Naive B cell (primary cell): Measurements from ENCODE around the gene PPP1R2B. TPM values are rescaled to one million over a fixed set of nuclear protein-coding genes. Genes with fewer than 3 reads are reported as not detected.

Experiments
- ATAC-seq, 2 donors: fragments of 150-1000 bp; cut with Tn5 transposase; 2 replicates each; pipeline ENCODE4 v1.10.0; 2021; ENCODE audit warnings: low read depth in 2 of 2, mild to moderate bottlenecking in 2 of 2, moderate library complexity in 2 of 2
- DNase-seq: peaks from one replicate; pipeline ENCODE4 v3.0.0; 2022
- H3K27ac Mint-ChIP-seq, 6 donors: one replicate each; pipeline ENCODE4 v1.8.0; 2020 to 2022; ENCODE audit warnings: mild to moderate bottlenecking in 6 of 6, mixed read lengths in 6 of 6, moderate library complexity in 5 of 6, inconsistent platforms in 2 of 6
- H3K27me3 Mint-ChIP-seq, 3 donors: one replicate each; pipeline ENCODE4 v1.8.0; 2021 to 2022; ENCODE audit warnings: mixed read lengths in 3 of 3, mild to moderate bottlenecking in 1 of 3
- H3K36me3 Mint-ChIP-seq, 2 donors: one replicate each; pipeline ENCODE4 v1.8.0; 2020 to 2022; ENCODE audit warnings: mixed read lengths in 2 of 2, inconsistent platforms in 1 of 2, mild to moderate bottlenecking in 1 of 2
- H3K4me1 Mint-ChIP-seq, 3 donors: one replicate each; pipeline ENCODE4 v1.8.0; 2020 to 2022; ENCODE audit warnings: mixed read lengths in 3 of 3, inconsistent platforms in 1 of 3, mild to moderate bottlenecking in 1 of 3, moderate library complexity in 1 of 3
- H3K4me3 Mint-ChIP-seq, 8 donors: one replicate each; pipeline ENCODE4 v1.8.0; 2020 to 2022; ENCODE audit warnings: mild to moderate bottlenecking in 8 of 8, mixed read lengths in 8 of 8, moderate library complexity in 8 of 8, inconsistent platforms in 2 of 8
- H3K9me3 Mint-ChIP-seq, 7 donors: one replicate each; pipeline ENCODE4 v1.8.0; 2020 to 2022; ENCODE audit warnings: mixed read lengths in 7 of 7, mild to moderate bottlenecking in 5 of 7, inconsistent platforms in 2 of 7, moderate library complexity in 1 of 7
- polyA plus RNA-seq, 6 donors: library from polyadenylated mRNA; unstranded; fragments of 300-500 nt; fragmentation: Illumina TruSeq; gene quantifications; one replicate each; pipeline ENCODE4 v1.2.3, GENCODE V29; 2021; ENCODE audit warnings: low read depth in 6 of 6

Gene PPP1R2B
- under 1 TPM in 3 of 6 donors, not detected in 3; 0.17 to 0.19 (median 0.17) TPM for polyA plus RNA-seq

- ATAC-seq = no peak
- H3K4me1 Mint-ChIP-seq = no peaks in the 10 kb centered on the region
- H3K27ac Mint-ChIP-seq = peak within 1 kb of the TSS in 1 of 6 donors; percentile 52
- H3K36me3 Mint-ChIP-seq = peaks cover 3 to 20% of the 10 kb centered on the region in 2 donors
- DNase-seq = no peak
- peaks cover 21 to 53% (median 51%) of the 10 kb centered on the region in 3 donors for H3K27me3 Mint-ChIP-seq
- peaks cover 10 to 58% (median 33%) of the 10 kb centered on the region in 7 donors for H3K9me3 Mint-ChIP-seq
- peak within 1 kb of the TSS in 1 of 8 donors; percentile 33 for H3K4me3 Mint-ChIP-seq
Measured at GRCh38 chr5:156850206-156850751, at the start of gene PPP1R2B. PPP1R2B (plus strand) TSS chr5:156850295; CDS start chr5:156850563, 268 bp downstream.

GRCh38 chr5:156800929-156801328, 49.2 kb upstream of the PPP1R2B start:
- Mint-ChIP-seq H3K27me3 (peaks cover 28 to 40% (median 29%) of the 10 kb centered on the region in 3 donors), H3K27ac (no peak overlapping the region), H3K9me3 (peaks cover 0 to 10% (median 0%) of the 10 kb centered on the region in 7 donors), H3K4me3 (no peak overlapping the region), H3K4me1 (no peaks in the 10 kb centered on the region), H3K36me3 (no peaks in the 10 kb centered on the region)
- DNase-seq (no peak), ATAC-seq (no peak)

- H3K36me3 Mint-ChIP-seq = peaks cover 0 to 6% of the 10 kb centered on the region in 2 donors
- ATAC-seq = no peak
- no peak overlapping the region for H3K4me3 Mint-ChIP-seq
- H3K9me3 Mint-ChIP-seq = peaks cover 2 to 7% (median 6%) of the 10 kb centered on the region in 7 donors
- no peaks in the 10 kb centered on the region for H3K4me1 Mint-ChIP-seq
- H3K27me3 Mint-ChIP-seq = peaks cover 24 to 40% (median 26%) of the 10 kb centered on the region in 3 donors
- DNase-seq = no peak
- H3K27ac Mint-ChIP-seq = no peak overlapping the region
Measured at GRCh38 chr5:156802501-156802900, 47.6 kb upstream of the PPP1R2B start.

- no peak overlapping the region for H3K27ac Mint-ChIP-seq
- H3K36me3 Mint-ChIP-seq = peaks cover 0 to 6% of the 10 kb centered on the region in 2 donors
- peaks cover 2 to 8% (median 6%) of the 10 kb centered on the region in 7 donors for H3K9me3 Mint-ChIP-seq
- H3K4me1 Mint-ChIP-seq = no peaks in the 10 kb centered on the region
- H3K4me3 Mint-ChIP-seq = no peak overlapping the region
- peaks cover 24 to 40% (median 26%) of the 10 kb centered on the region in 3 donors for H3K27me3 Mint-ChIP-seq
- DNase-seq (no peak), ATAC-seq (no peak)
Measured at GRCh38 chr5:156803404-156803803, 46.7 kb upstream of the PPP1R2B start.

- ATAC-seq = no peak
Measured at GRCh38 chr5:156812959-156813358, 37.1 kb upstream of the PPP1R2B start.

GRCh38 chr5:156815988-156816599, 34.0 kb upstream of the PPP1R2B start:
- ATAC-seq = no peak
- Mint-ChIP-seq H3K36me3 (no peaks in the 10 kb centered on the region), H3K9me3 (peaks cover 0 to 5% (median 1%) of the 10 kb centered on the region in 7 donors), H3K27me3 (peaks cover 10 to 25% (median 19%) of the 10 kb centered on the region in 3 donors), H3K4me3 (no peak overlapping the region), H3K4me1 (no peaks in the 10 kb centered on the region), H3K27ac (no peak overlapping the region)
- no peak for DNase-seq

More at GRCh38 chr5:156812959-156813358, 37.1 kb upstream of the PPP1R2B start:
- DNase-seq = no peak
- H3K4me3 Mint-ChIP-seq = no peak overlapping the region
- H3K27me3 Mint-ChIP-seq = peaks cover 0 to 15% (median 3%) of the 10 kb centered on the region in 3 donors
- peaks cover 0 to 8% (median 5%) of the 10 kb centered on the region in 7 donors for H3K9me3 Mint-ChIP-seq
- H3K36me3 Mint-ChIP-seq = no peaks in the 10 kb centered on the region
- no peak overlapping the region for H3K27ac Mint-ChIP-seq
- H3K4me1 Mint-ChIP-seq = no peaks in the 10 kb centered on the region

- Mint-ChIP-seq H3K4me1 (no peaks in the 10 kb centered on the region), H3K27me3 (peaks cover 14 to 28% (median 25%) of the 10 kb centered on the region in 3 donors), H3K4me3 (no peak overlapping the region), H3K27ac (peak overlapping the region in 1 of 6 donors; percentile 44), H3K36me3 (no peaks in the 10 kb centered on the region), H3K9me3 (peaks cover 0 to 1% (median 0%) of the 10 kb centered on the region in 7 donors)
- no peak for DNase-seq
- no peak for ATAC-seq
Measured at GRCh38 chr5:156819537-156819936, 30.6 kb upstream of the PPP1R2B start.

- Mint-ChIP-seq H3K27ac (peak overlapping the region in 1 of 6 donors; percentile 44), H3K27me3 (peaks cover 14 to 28% (median 25%) of the 10 kb centered on the region in 3 donors), H3K4me1 (no peaks in the 10 kb centered on the region), H3K9me3 (peaks cover 0 to 1% (median 0%) of the 10 kb centered on the region in 7 donors), H3K4me3 (no peak overlapping the region), H3K36me3 (no peaks in the 10 kb centered on the region)
- no peak for DNase-seq
- ATAC-seq = no peak
Measured at GRCh38 chr5:156819967-156820581, 30.0 kb upstream of the PPP1R2B start.

- Mint-ChIP-seq H3K27ac (no peak overlapping the region), H3K4me1 (peaks cover 0 to 8% (median 8%) of the 10 kb centered on the region in 3 donors), H3K4me3 (no peak overlapping the region), H3K9me3 (peaks cover 0 to 12% (median 7%) of the 10 kb centered on the region in 7 donors), H3K36me3 (no peaks in the 10 kb centered on the region), H3K27me3 (peaks cover 16 to 44% (median 18%) of the 10 kb centered on the region in 3 donors)
- ATAC-seq = no peak
- DNase-seq = no peak
Measured at GRCh38 chr5:156824241-156824640, 25.9 kb upstream of the PPP1R2B start.

- Mint-ChIP-seq H3K27me3 (peaks cover 15 to 42% (median 20%) of the 10 kb centered on the region in 3 donors), H3K36me3 (no peaks in the 10 kb centered on the region), H3K4me3 (no peak overlapping the region), H3K4me1 (peaks cover 0 to 8% (median 8%) of the 10 kb centered on the region in 3 donors), H3K9me3 (peaks cover 0 to 13% (median 8%) of the 10 kb centered on the region in 7 donors), H3K27ac (no peak overlapping the region)
- ATAC-seq = no peak
- DNase-seq = no peak
Measured at GRCh38 chr5:156824800-156825199, 25.3 kb upstream of the PPP1R2B start.

GRCh38 chr5:156825688-156826087, 24.4 kb upstream of the PPP1R2B start:
- H3K9me3 Mint-ChIP-seq = peaks cover 0 to 13% (median 8%) of the 10 kb centered on the region in 7 donors
- no peak overlapping the region for H3K4me3 Mint-ChIP-seq
- no peak for DNase-seq
- H3K27ac Mint-ChIP-seq = peak overlapping the region in 1 of 6 donors; percentile 6
- no peak for ATAC-seq
- H3K36me3 Mint-ChIP-seq = no peaks in the 10 kb centered on the region
- H3K27me3 Mint-ChIP-seq = peaks cover 6 to 35% (median 20%) of the 10 kb centered on the region in 3 donors
- H3K4me1 Mint-ChIP-seq = peaks cover 0 to 8% (median 8%) of the 10 kb centered on the region in 3 donors

- Mint-ChIP-seq H3K27me3 (peaks cover 6 to 35% (median 16%) of the 10 kb centered on the region in 3 donors), H3K27ac (peak overlapping the region in 1 of 6 donors; percentile 6), H3K4me1 (peaks cover 0 to 8% (median 8%) of the 10 kb centered on the region in 3 donors), H3K4me3 (peak overlapping the region in 1 of 8 donors; percentile 1), H3K36me3 (no peaks in the 10 kb centered on the region), H3K9me3 (peaks cover 0 to 13% (median 8%) of the 10 kb centered on the region in 7 donors)
- no peak for DNase-seq
- ATAC-seq = peak in 1 of 2 donors; percentile 56
Measured at GRCh38 chr5:156826150-156826549, 23.9 kb upstream of the PPP1R2B start.

GRCh38 chr5:156834916-156835315, 15.2 kb upstream of the PPP1R2B start:
- H3K27me3 Mint-ChIP-seq = peaks cover 15 to 20% (median 19%) of the 10 kb centered on the region in 3 donors
- no peak overlapping the region for H3K4me3 Mint-ChIP-seq
- H3K36me3 Mint-ChIP-seq = no peaks in the 10 kb centered on the region
- DNase-seq (no peak), ATAC-seq (no peak)
- no peaks in the 10 kb centered on the region for H3K4me1 Mint-ChIP-seq
- peak overlapping the region in 2 of 6 donors; percentile 2 to 38 for H3K27ac Mint-ChIP-seq
- no peaks in the 10 kb centered on the region for H3K9me3 Mint-ChIP-seq
